Activated T-helper 1 cell treated with anti-CD3 and anti-CD28 coated beads, Interleukin-12 subunit alpha, Interleukin-12 subunit beta, Interleukin-2, Interleukin-4 antibody, amounts not matched to agents 30 ng/mL and 10 ng/mL and 1 ng/mL, durations not matched to agents 14 hours and 24 hours and 36 hours (primary cell): ENCODE results near the gene BARX1. TPM values are rescaled to one million over a fixed set of nuclear protein-coding genes. Genes with fewer than 3 reads are reported as not detected.

Experiments
- DNase-seq: peaks from one replicate; pipeline ENCODE4 v3.0.0; 2021; ENCODE audit warnings: low spot score
- H3K27ac Mint-ChIP-seq: one replicate; pipeline ENCODE4 v1.8.0; 2021; ENCODE audit warnings: mild to moderate bottlenecking, mixed read lengths
- H3K27me3 Mint-ChIP-seq: one replicate; pipeline ENCODE4 v1.8.0; 2022; ENCODE audit warnings: mild to moderate bottlenecking, moderate library complexity, mixed read lengths; ENCODE audit not compliant: insufficient read depth
- H3K36me3 Mint-ChIP-seq: one replicate; pipeline ENCODE4 v1.8.0; 2021; ENCODE audit warnings: low read depth, mixed read lengths
- H3K4me1 Mint-ChIP-seq: one replicate; pipeline ENCODE4 v1.8.0; 2021; ENCODE audit warnings: low read depth, mixed read lengths
- H3K4me3 Mint-ChIP-seq: one replicate; pipeline ENCODE4 v1.8.0; 2021; ENCODE audit warnings: mild to moderate bottlenecking, moderate library complexity, mixed read lengths
- H3K9me3 Mint-ChIP-seq: one replicate; pipeline ENCODE4 v1.8.0; 2021; ENCODE audit warnings: mixed read lengths
- intact Hi-C: fragments of 100-400 bp; cut with micrococcal nuclease; formaldehyde crosslinking; loops from one replicate; pipeline ENCODE4 v1.15.1; 2024
- total RNA-seq: library from RNA; stranded (reverse); gene quantifications from 2 replicates; pipeline ENCODE4 v1.2.3, GENCODE V29; 2022

BARX1 gene
- total RNA-seq = 0.15 and 0.21 TPM in 2 replicates

- Mint-ChIP-seq H3K36me3 (peaks cover 12% of the 10 kb centered on the region), H3K4me3 (peak within 1 kb of the TSS; percentile 74), H3K27ac (no peak within 1 kb of the TSS), H3K27me3 (peaks cover 64% of the 10 kb centered on the region), H3K4me1 (peaks cover 28% of the 10 kb centered on the region), H3K9me3 (peaks cover 3% of the 10 kb centered on the region)
- intact Hi-C loops = no loop called here
- no peak for DNase-seq
Measured at GRCh38 chr9:93955111-93955980, at the start of gene BARX1. Gene BARX1 (minus strand): TSS chr9:93955355. CDS start chr9:93955146, 209 bp downstream.

GRCh38 chr9:94002316-94003140 is 47.4 kb upstream of the BARX1 start:
- DNase-seq = peak; percentile 6
- H3K4me1 Mint-ChIP-seq = no peaks in the 10 kb centered on the region

GRCh38 chr9:93996863-93997262 is 41.7 kb upstream of the BARX1 start:
- no peaks in the 10 kb centered on the region for H3K36me3 Mint-ChIP-seq
- no peak overlapping the region for H3K4me3 Mint-ChIP-seq
- peaks cover 8% of the 10 kb centered on the region for H3K27me3 Mint-ChIP-seq
- H3K4me1 Mint-ChIP-seq = no peaks in the 10 kb centered on the region
- no peak for DNase-seq
- no peaks in the 10 kb centered on the region for H3K9me3 Mint-ChIP-seq
- no peak overlapping the region for H3K27ac Mint-ChIP-seq
- intact Hi-C loops = no loop called here

More at GRCh38 chr9:94002316-94003140, 47.4 kb upstream of the BARX1 start:
- intact Hi-C loops = no loop called here
- H3K4me3 Mint-ChIP-seq = no peak overlapping the region
- H3K27me3 Mint-ChIP-seq = peaks cover 13% of the 10 kb centered on the region
- H3K36me3 Mint-ChIP-seq = no peaks in the 10 kb centered on the region
- no peak overlapping the region for H3K27ac Mint-ChIP-seq
- no peaks in the 10 kb centered on the region for H3K9me3 Mint-ChIP-seq

- intact Hi-C loops = no loop called here
- Mint-ChIP-seq H3K36me3 (no peaks in the 10 kb centered on the region), H3K27me3 (peaks cover 10% of the 10 kb centered on the region), H3K9me3 (no peaks in the 10 kb centered on the region), H3K27ac (no peak overlapping the region), H3K4me1 (no peaks in the 10 kb centered on the region), H3K4me3 (no peak overlapping the region)
- no peak for DNase-seq
Measured at GRCh38 chr9:93996367-93996766, 41.2 kb upstream of the BARX1 start.

- H3K4me3 Mint-ChIP-seq = no peak overlapping the region
- DNase-seq = no peak
- no peaks in the 10 kb centered on the region for H3K36me3 Mint-ChIP-seq
- peaks cover 8% of the 10 kb centered on the region for H3K9me3 Mint-ChIP-seq
- no peak overlapping the region for H3K27ac Mint-ChIP-seq
- intact Hi-C loops = no loop called here
- no peaks in the 10 kb centered on the region for H3K4me1 Mint-ChIP-seq
- H3K27me3 Mint-ChIP-seq = peaks cover 17% of the 10 kb centered on the region
Measured at GRCh38 chr9:93994545-93994944, 39.4 kb upstream of the BARX1 start.

GRCh38 chr9:93994132-93994531 is 39.0 kb upstream of the BARX1 start:
- no peak overlapping the region for H3K27ac Mint-ChIP-seq
- H3K4me1 Mint-ChIP-seq = no peaks in the 10 kb centered on the region
- intact Hi-C loops = no loop called here
- H3K9me3 Mint-ChIP-seq = peaks cover 8% of the 10 kb centered on the region
- H3K4me3 Mint-ChIP-seq = no peak overlapping the region
- DNase-seq = no peak
- H3K36me3 Mint-ChIP-seq = no peaks in the 10 kb centered on the region
- peaks cover 19% of the 10 kb centered on the region for H3K27me3 Mint-ChIP-seq

- H3K4me3 Mint-ChIP-seq = no peak overlapping the region
- no peaks in the 10 kb centered on the region for H3K4me1 Mint-ChIP-seq
- no peak for DNase-seq
- H3K27ac Mint-ChIP-seq = no peak overlapping the region
- intact Hi-C loops = no loop called here
- H3K36me3 Mint-ChIP-seq = no peaks in the 10 kb centered on the region
- H3K27me3 Mint-ChIP-seq = peaks cover 23% of the 10 kb centered on the region
- peaks cover 15% of the 10 kb centered on the region for H3K9me3 Mint-ChIP-seq
Measured at GRCh38 chr9:93992830-93993229, 37.7 kb upstream of the BARX1 start.

GRCh38 chr9:93990448-93990847 is 35.3 kb upstream of the BARX1 start:
- no peaks in the 10 kb centered on the region for H3K4me1 Mint-ChIP-seq
- intact Hi-C loops = no loop called here
- H3K9me3 Mint-ChIP-seq = peaks cover 35% of the 10 kb centered on the region
- DNase-seq = no peak
- H3K27me3 Mint-ChIP-seq = peaks cover 21% of the 10 kb centered on the region
- no peaks in the 10 kb centered on the region for H3K36me3 Mint-ChIP-seq
- no peak overlapping the region for H3K4me3 Mint-ChIP-seq
- H3K27ac Mint-ChIP-seq = no peak overlapping the region

GRCh38 chr9:93988056-93988455 is 32.9 kb upstream of the BARX1 start:
- Mint-ChIP-seq H3K4me1 (no peaks in the 10 kb centered on the region), H3K36me3 (no peaks in the 10 kb centered on the region), H3K9me3 (peaks cover 39% of the 10 kb centered on the region), H3K4me3 (no peak overlapping the region), H3K27me3 (peaks cover 22% of the 10 kb centered on the region), H3K27ac (no peak overlapping the region)
- intact Hi-C loops = no loop called here
- no peak for DNase-seq

GRCh38 chr9:93984860-93985259 is 29.7 kb upstream of the BARX1 start:
- no peaks in the 10 kb centered on the region for H3K36me3 Mint-ChIP-seq
- intact Hi-C loops = no loop called here
- H3K27ac Mint-ChIP-seq = no peak overlapping the region
- peaks cover 33% of the 10 kb centered on the region for H3K9me3 Mint-ChIP-seq
- no peak overlapping the region for H3K4me3 Mint-ChIP-seq
- H3K4me1 Mint-ChIP-seq = no peaks in the 10 kb centered on the region
- H3K27me3 Mint-ChIP-seq = peaks cover 21% of the 10 kb centered on the region
- no peak for DNase-seq

GRCh38 chr9:93983875-93984274 is 28.7 kb upstream of the BARX1 start:
- no peaks in the 10 kb centered on the region for H3K36me3 Mint-ChIP-seq
- no peak for DNase-seq
- no peak overlapping the region for H3K4me3 Mint-ChIP-seq
- peaks cover 16% of the 10 kb centered on the region for H3K27me3 Mint-ChIP-seq
- intact Hi-C loops = no loop called here
- H3K27ac Mint-ChIP-seq = no peak overlapping the region
- H3K9me3 Mint-ChIP-seq = peaks cover 30% of the 10 kb centered on the region
- no peaks in the 10 kb centered on the region for H3K4me1 Mint-ChIP-seq

- Mint-ChIP-seq H3K9me3 (no peaks in the 10 kb centered on the region), H3K4me1 (no peaks in the 10 kb centered on the region), H3K27ac (no peak overlapping the region), H3K27me3 (peaks cover 8% of the 10 kb centered on the region), H3K4me3 (no peak overlapping the region), H3K36me3 (no peaks in the 10 kb centered on the region)
- no peak for DNase-seq
- intact Hi-C loops = no loop called here
Measured at GRCh38 chr9:93979721-93980120, 24.6 kb upstream of the BARX1 start.

GRCh38 chr9:93978551-93978950 is 23.4 kb upstream of the BARX1 start:
- Mint-ChIP-seq H3K36me3 (no peaks in the 10 kb centered on the region), H3K27me3 (peaks cover 8% of the 10 kb centered on the region), H3K4me1 (no peaks in the 10 kb centered on the region), H3K4me3 (no peak overlapping the region), H3K27ac (no peak overlapping the region), H3K9me3 (peaks cover under 1% of the 10 kb centered on the region)
- no peak for DNase-seq
- intact Hi-C loops = no loop called here
